Vein endothelial cell (primary cell): ENCODE data around the gene PCDHGB1. TPM values are rescaled to one million over a fixed set of nuclear protein-coding genes. Genes with fewer than 3 reads are reported as not detected.

Experiments
- total RNA-seq: library from RNA; depleted of rRNA; stranded (reverse); fragments of >200 nt; gene quantifications from 2 replicates; pipeline ENCODE4 v1.2.3, GENCODE V29; 2012

PCDHGB1 gene
- 0.96 and 2.3 TPM in 2 replicates for total RNA-seq

DNA sequence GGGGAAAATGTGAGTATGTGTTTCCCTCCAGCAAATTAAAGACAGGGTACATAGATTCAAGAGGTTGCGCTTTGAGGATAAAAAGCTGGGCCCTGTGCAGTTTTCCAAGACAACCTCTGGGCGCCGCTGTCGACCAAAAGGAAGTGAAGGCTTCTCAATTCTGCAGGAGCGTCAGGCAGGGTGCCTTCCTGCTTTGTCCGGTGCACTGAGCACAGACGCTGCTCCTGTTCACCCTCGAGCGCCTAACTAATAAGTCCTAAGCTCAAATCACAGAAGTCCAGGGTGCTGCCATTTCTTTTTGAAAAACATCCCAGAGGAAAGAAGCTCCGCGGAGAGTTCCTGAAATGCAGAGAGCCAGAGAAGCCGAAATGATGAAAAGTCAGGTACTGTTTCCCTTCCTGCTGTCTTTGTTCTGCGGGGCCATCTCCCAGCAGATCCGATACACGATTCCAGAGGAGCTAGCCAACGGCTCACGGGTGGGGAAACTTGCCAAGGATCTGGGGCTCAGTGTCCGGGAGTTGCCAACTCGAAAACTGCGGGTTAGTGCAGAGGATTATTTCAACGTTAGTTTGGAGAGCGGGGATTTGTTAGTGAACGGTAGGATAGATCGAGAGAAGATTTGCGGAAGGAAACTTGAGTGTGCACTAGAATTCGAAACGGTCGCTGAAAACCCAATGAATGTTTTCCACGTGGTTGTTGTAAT lies at the start of gene PCDHGB1:
PCDHGB1 (plus strand) TSS at position 183 of the 703 bp plus-strand sequence; CDS start at position 345, 162 bp downstream.

DNA sequence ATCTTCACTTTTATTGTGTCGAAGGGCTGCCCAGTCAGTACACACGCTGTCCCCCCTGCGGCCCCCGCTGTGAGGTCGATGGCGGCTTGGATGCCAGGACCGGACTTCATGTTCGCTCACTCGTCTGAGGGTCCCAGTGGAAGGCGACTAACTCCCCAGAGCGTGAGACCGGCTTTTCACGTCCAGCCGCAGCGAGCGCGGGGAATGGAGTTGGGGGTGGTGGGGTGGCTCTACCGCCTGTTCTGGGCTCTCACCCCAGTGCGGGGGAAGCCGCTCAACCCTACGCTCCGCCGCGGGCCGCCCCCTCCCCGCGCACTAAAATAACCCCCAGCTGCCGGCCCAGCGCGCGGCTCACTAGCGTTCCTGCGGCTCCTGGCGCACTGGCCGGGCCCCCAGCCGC lies 46.1 kb upstream of the PCDHGB1 start, which contains the start of gene SLC25A2:
SLC25A2 (minus strand) TSS at position 294 of the 400 bp plus-strand sequence; CDS start at position 110, 184 bp downstream.

DNA sequence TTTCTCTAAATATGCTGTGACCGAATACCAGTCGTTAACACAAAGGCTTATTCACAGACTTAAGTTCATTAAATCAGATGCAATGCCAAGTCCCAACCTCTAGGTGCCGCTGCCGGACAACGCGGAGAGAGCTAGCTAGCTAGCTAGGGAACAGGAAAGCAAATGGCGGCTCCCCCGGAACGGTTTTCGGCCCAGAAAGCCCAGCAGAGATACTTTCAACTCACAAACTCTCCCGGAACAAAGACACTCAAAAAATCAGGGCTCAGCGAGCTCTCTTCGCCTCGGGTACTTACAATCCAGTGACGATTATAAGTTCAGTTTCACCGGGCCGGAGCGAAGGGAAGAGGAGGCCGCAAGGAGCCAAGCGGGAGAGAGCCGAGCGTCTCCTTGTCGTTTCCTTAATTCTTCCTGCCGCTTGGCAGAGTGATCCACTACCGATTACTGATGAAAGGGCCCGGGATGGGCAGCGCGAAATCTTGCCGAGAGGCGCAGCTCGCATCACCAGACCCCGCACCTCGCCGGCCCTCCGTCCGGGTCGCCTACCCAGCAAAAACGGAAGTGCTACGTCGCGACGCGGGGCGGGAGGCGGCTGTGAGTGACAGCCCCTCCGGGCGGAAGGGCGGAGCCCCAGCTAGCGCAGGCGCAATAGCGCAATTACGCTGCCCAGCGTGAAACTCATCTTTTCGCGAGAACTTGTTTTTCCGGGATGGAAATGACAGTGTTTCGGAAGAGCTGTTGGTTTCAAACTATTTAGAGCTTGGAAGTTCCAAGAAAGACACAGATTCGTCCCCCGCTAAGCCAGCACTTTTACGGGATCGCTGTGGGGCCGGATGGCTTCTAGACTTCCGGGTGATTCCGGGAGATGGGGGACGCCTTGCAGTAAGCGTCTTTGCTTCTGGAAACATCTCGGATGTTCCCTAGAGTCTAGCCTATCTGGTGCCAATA lies 29.4 kb upstream of the PCDHGB1 start, which contains the start of gene TAF7:
TAF7 (minus strand) TSS at position 560 of the 945 bp plus-strand sequence. CDS start 740 bp downstream, outside the sequence.

DNA sequence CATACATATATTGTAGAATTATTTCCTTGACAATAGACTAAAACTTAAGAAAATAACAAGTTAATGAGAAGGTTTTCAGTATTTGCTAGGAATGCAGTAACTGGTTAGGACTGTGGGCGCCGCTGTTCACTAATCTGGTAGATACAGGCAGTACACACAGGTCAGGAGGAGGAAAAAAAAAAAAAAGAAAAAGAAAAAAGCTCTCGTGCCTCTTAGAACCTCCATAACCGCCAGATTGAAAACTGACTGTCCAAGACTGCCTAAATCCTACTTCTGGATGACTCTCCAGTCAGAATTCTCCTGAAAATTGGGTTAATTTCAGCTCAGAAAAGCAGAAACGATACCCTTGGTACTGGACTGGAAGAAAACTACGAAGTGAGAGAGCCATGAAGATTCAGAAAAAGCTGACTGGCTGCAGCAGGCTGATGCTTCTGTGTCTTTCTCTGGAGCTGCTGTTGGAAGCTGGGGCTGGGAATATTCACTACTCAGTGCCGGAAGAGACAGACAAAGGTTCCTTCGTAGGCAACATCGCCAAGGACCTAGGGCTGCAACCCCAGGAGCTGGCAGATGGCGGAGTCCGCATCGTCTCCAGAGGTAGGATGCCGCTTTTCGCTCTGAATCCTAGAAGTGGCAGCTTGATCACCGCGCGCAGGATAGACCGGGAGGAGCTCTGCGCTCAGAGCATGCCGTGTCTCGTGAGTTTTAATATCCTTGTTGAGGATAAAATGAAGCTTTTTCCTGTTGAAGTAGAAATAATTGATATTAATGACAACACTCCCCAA lies 19.4 kb upstream of the PCDHGB1 start, which contains the start of gene PCDHGA1:
PCDHGA1 (plus strand) TSS at position 216 of the 782 bp plus-strand sequence.

DNA sequence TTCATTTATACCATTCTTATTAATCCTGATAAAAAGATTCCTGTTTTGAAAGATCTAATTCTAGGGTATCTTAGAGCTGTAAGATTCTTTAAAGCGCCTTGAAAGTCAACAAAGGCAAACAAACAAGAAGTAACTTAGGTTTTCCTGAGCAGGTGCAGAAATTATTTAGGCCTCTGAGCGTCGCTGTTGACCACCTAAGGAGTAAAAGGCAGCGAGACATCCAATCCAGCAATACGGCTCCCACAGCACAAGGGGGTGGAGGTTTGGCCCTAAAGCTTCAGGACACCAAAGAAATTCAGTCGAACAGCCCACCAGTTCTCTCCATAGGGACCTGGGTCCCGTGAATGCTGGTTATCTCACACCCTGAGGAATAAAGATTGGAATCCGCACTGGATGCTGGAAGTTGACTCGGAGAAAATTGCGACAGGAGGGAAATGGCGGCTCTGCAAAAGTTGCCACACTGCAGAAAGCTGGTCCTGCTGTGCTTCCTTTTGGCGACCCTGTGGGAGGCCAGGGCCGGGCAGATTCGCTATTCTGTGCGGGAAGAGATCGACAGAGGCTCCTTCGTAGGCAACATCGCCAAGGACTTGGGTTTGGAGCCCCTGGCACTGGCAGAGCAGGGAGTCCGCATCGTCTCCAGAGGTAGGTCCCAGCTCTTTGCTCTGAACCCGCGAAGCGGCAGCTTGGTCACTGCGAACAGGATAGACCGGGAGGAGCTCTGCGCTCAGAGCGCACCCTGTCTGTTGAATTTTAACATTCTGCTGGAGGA lies 11.2 kb upstream of the PCDHGB1 start, which contains the start of gene PCDHGA2:
PCDHGA2 (plus strand) TSS at position 223 of the 769 bp plus-strand sequence.

DNA sequence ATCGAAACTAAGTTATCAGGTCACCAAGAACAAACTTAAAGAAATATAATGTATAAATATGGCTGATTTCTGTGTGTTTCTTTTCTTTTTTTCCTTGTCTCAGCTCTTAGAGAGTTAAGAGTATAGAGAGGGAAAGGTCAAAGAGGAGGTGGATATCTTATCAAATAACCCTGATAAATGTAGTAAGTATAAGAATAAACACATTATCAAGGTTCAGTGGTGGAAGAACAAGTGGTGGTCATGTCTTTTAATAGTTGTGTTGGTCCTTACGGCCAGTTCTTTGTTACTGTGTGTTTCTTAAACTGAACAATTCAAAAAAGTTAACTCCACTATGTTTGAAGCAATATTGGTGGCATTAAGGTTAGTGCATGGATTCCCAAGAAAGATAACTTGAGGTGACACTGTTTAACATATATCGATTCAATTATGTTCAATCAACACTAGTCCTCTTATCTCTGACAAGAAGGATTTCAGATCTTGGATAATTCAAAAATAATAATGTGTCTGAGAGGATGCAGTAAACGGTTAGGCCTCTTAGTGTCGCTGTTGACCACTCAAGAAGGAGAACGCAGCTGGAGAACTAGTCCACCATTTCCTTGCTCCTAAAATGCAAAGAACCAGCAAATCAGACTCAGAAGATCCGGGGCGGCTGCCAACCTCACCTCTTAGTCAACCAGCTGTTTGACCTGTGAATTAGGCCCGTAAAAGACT lies 6.5 kb upstream of the PCDHGB1 start, which contains the start of gene PCDHGA3:
PCDHGA3 (plus strand) TSS at position 588 of the 711 bp plus-strand sequence. CDS start 205 bp downstream, outside the sequence.

DNA sequence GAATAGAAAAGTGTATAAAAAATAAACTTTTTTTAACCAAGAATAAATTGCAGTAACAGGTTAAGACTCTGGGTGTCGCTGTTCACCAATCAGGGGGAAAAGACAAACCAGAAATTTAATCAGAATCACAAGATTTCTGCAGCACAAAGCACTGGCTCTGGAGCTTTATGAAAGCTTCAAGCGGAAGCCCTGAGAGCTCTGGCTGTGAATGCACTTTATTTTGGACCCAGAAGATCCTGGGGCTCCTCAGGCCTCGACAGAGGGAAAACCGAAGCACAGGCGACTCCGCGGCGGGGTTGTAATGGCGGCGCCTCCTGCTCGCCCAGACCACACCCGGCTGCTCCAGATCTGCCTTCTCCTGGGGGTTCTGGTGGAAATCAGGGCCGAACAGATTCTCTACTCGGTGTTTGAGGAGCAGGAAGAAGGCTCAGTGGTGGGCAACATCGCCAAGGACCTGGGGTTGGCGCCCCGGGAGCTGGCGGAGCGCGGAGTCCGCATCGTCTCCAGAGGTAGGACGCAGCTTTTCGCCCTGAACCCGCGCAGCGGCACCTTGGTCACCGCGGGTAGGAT lies 5.1 kb downstream of the PCDHGB1 start, which contains the start of gene PCDHGA4:
PCDHGA4 (plus strand) TSS at position 122 of the 570 bp plus-strand sequence; CDS start at position 209, 87 bp downstream.

DNA sequence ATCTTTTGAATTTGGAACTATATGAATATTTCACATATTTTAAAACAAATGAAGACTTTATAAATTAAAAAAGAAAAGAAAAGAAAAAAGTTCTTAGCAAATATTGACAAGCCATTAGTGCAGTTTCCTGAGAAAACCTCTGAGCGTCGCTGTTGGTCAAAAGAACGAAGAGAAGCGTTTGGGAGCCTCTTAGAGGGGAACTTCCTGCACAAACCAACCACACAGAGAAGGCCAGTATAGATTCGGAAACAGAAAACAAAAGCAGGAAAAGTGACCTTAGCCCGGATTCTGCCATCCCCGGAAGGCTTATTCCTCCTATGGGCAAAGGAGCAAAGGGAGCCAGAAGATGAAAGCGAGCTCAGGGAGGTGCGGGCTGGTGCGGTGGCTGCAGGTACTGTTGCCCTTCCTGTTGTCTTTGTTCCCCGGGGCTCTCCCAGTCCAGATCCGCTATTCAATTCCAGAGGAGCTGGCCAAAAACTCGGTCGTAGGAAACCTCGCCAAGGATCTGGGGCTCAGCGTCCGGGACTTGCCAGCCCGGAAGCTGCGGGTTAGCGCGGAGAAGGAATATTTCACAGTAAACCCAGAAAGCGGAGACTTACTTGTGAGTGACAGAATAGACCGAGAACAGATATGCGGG lies 10.0 kb downstream of the PCDHGB1 start, which contains the start of gene PCDHGB2:
PCDHGB2 (plus strand) TSS at position 205 of the 637 bp plus-strand sequence; CDS start at position 347, 142 bp downstream.

DNA sequence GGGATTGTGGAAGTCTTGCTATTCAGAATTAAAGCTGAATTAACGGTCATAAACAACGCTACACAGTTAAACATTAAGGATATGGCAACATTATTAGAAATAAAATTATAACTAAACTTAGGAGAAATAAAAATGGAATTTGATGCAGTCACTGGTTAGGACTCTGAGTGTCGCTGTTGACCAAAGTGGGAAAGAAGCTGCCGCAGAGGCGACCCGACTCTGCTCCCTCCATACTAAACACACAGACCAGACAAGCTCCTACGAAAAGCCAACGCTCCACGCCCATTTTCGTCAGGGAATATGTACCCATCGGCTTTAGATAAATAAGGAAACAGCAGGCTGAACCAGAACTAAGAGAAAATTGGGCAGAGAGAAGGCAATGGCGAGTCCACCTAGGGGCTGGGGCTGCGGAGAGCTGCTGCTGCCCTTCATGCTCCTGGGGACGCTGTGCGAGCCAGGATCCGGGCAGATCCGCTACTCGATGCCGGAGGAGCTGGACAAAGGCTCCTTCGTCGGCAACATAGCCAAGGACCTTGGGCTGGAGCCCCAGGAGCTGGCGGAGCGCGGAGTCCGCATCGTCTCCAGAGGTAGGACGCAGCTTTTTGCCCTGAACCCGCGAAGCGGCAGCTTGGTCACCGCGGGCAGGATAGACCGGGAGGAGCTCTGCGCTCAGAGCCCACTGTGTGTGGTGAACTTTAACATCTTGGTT lies 14.2 kb downstream of the PCDHGB1 start, which contains the start of gene PCDHGA5:
PCDHGA5 (plus strand) TSS at position 211 of the 709 bp plus-strand sequence; CDS start at position 380, 169 bp downstream.

DNA sequence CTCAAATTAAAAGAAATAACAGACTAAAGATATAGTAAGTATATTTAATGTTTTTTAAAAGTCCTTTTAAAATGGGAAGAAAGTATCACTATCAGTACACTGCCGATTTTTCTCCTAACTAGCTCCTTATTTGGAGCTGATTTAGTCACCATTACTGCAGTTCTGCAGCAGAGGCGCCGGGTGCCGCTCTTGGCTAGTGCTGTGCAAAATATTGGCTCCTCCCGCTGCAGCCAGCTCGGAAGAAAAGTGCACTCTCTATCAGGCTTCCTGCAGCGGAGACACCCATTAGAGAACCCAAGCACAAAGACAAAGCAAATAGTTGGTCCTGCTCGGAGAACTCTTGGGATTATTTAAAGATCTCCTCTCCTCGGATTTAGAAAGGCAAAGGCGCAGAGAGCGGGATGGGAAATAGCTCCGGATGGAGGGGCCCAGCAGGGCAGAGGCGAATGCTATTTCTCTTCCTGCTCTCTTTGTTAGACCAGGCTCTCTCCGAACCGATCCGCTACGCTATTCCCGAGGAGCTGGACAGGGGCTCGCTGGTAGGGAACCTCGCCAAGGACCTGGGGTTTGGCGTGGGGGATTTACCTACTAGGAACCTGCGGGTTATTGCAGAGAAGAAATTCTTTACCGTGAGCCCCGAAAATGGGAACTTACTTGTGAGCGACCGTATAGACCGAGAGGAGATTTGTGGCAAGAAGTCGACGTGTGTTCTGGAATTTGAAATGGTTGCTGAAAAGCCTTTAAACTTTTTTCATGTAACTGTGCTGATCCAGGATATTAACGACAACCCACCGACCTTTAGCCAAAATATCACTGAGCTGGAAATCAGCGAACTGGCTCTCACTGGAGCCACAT lies 20.3 kb downstream of the PCDHGB1 start, which contains the start of gene PCDHGB3:
PCDHGB3 (plus strand) TSS at position 249 of the 855 bp plus-strand sequence; CDS start at position 402, 153 bp downstream.

DNA sequence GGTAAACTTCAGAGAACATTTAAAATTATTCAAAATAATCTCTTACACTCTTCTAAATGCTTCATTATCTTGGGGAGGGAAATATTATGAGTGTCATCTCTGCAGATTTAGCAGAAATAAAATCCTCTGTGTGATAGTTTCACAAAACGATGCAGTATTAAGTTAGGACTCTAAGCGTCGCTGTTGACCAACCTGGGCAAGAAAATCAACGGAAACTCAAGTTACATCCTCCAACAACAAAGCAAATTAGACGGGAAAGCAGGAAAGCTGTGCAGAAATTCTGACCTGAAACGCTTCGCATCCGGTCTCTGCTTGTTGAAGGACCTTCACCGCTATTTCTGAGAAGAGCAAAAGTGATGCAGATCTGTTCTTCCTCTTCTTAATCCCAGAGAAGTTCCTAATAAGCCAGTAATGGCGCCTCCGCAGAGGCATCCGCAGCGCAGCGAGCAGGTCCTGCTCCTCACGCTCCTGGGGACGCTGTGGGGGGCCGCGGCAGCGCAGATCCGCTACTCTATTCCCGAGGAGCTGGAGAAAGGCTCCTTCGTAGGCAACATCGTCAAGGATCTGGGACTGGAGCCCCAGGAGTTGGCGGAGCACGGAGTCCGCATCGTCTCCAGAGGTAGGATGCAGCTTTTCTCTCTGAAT lies 23.9 kb downstream of the PCDHGB1 start, which contains the start of gene PCDHGA6:
PCDHGA6 (plus strand) TSS at position 219 of the 645 bp plus-strand sequence; CDS start at position 412, 193 bp downstream.

DNA sequence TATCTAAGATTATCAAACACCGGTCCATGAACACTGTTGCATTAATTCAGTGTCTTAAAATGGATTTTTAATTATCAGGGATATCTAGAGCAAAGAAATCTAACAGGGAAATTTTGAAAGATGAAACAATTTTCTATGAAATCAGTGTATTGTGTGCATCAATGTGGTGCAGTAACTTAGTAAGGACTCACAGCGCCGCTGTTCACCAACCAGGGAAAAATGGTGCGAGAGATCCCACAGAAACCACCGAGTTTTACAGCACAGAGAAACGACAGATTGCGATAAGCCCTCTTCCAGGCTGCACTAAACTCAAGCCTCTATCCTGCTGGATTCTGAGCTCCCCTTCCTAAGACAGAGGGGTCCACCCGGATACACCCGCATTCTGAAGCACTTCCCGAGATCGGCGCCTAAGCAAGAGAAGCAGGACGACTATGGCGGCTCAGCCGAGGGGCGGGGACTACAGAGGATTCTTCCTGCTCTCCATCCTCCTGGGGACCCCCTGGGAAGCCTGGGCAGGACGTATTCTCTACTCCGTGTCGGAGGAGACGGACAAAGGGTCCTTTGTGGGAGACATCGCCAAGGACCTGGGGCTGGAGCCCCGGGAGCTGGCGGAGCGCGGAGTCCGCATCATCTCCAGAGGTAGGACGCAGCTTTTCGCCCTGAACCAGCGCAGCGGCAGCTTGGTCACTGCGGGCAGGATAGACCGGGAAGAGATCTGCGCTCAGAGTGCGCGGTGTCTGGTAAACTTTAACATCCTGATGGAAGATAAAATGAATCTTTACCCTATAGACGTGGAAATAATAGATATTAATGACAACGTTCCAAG lies 32.8 kb downstream of the PCDHGB1 start, which contains the start of gene PCDHGA7:
PCDHGA7 (plus strand) TSS at position 274 of the 826 bp plus-strand sequence; CDS start at position 432, 158 bp downstream.

DNA sequence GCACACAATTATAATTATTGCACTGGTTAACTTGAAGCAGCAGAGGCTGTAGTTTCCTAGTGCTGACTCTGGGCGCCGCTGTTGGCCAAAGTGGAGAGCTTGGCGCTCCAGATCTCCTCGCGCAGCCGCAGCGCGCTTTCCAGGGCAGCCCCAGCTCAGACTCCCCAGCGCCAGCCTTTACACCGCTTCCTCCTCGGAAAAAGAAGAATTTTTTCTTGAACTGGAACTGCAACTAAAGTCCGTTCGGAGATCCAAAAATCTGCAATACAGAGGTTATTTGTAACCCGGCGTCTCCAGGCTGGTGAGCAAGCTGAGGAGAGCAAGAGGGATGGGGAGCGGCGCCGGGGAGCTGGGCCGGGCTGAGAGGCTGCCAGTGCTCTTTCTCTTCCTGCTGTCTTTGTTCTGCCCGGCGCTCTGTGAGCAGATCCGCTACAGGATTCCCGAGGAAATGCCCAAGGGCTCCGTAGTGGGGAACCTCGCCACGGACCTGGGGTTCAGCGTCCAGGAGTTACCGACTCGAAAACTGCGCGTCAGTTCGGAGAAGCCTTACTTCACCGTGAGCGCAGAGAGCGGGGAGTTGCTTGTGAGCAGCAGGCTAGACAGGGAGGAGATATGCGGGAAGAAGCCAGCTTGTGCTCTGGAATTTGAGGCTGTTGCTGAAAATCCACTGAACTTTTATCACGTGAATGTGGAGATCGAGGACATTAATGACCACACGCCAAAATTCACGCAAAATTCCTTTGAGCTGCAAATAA lies 37.8 kb downstream of the PCDHGB1 start, which contains the start of gene PCDHGB4:
PCDHGB4 (plus strand) TSS at position 142 of the 755 bp plus-strand sequence; CDS start at position 329, 187 bp downstream.

DNA sequence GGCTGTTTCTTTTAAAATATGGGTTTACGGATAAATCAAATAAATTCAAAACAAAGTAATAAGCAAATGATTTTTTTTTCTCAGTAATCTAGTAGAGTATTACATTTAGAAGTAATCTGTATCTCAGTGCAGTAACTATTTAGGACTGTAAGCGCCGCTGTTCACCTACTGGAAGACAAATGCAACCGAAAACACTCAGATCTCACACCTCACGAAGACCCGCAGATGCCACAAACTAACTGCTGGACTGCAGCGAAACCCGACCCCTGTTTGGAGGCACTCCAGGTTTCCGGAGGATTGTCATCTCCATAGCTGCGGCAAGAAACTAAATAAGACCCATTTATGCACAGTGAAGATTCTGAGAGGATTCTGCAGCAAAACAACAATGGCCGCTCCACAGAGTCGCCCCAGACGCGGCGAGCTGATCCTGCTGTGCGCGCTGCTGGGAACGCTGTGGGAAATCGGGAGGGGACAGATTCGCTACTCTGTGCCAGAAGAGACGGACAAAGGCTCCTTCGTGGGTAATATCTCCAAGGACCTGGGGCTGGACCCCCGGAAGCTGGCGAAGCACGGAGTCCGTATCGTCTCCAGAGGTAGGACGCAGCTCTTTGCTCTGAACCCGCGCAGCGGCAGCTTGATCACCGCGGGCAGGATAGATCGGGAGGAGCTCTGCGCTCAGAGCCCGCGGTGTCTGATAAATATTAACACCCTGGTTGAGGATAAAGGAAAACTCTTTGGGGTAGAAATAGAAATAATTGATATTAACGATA lies 42.7 kb downstream of the PCDHGB1 start, which contains the start of gene PCDHGA8:
PCDHGA8 (plus strand) TSS at position 205 of the 770 bp plus-strand sequence; CDS start at position 386, 181 bp downstream.

